Neutrophil (primary cell): ENCODE data around the gene FCHSD2.
A peak's percentile ranks its signal among the peaks of the same experiment; 100 is the strongest.

Experiments
- H3K27ac ChIP-seq: fragments of 200-600 bp; sonication (generic); 2 replicates; pipeline ENCODE4 v1.5.1; 2016; ENCODE audit warnings: mild to moderate bottlenecking, moderate library complexity
- H3K27me3 ChIP-seq: fragments of 200-600 bp; sonication (generic); 2 replicates; pipeline ENCODE4 v1.6.0; 2016; ENCODE audit warnings: mild to moderate bottlenecking
- H3K36me3 ChIP-seq: fragments of 200-600 bp; sonication (generic); 2 replicates; pipeline ENCODE4 v1.5.1; 2017
- H3K4me1 ChIP-seq, 2 experiments: fragments of 200-600 bp in 1 of 2; sonication (generic) in 1 of 2; 1 replicate in 1 of 2; 2 replicates in 1 of 2; pipeline versions ENCODE4 v1.5.1 to v1.6.1; 2013 to 2016; ENCODE audit warnings: low read depth in 1 of 2, low read length in 1 of 2, mild to moderate bottlenecking in 1 of 2, moderate library complexity in 1 of 2; ENCODE audit not compliant: control insufficient read depth in 1 of 2, insufficient read depth in 1 of 2
- H3K4me3 ChIP-seq, 2 experiments: fragments of 200-600 bp in 1 of 2; sonication (generic) in 1 of 2; 1 replicate in 1 of 2; 2 replicates in 1 of 2; pipeline ENCODE4 v1.5.1; 2013 to 2016; ENCODE audit warnings: low read depth in 1 of 2, low read length in 1 of 2, mild to moderate bottlenecking in 1 of 2, moderate library complexity in 1 of 2
- H3K9me3 ChIP-seq: fragments of 200-600 bp; sonication (generic); 2 replicates; pipeline ENCODE4 v1.5.1; 2016
- CTCF ChIP-seq: fragments of 200-600 bp; sonication (generic); IDR thresholded peaks from 2 replicates; pipeline ENCODE4 v1.5.1; 2016; ENCODE audit warnings: antibody characterized with exemption

The FCHSD2 gene

DNA sequence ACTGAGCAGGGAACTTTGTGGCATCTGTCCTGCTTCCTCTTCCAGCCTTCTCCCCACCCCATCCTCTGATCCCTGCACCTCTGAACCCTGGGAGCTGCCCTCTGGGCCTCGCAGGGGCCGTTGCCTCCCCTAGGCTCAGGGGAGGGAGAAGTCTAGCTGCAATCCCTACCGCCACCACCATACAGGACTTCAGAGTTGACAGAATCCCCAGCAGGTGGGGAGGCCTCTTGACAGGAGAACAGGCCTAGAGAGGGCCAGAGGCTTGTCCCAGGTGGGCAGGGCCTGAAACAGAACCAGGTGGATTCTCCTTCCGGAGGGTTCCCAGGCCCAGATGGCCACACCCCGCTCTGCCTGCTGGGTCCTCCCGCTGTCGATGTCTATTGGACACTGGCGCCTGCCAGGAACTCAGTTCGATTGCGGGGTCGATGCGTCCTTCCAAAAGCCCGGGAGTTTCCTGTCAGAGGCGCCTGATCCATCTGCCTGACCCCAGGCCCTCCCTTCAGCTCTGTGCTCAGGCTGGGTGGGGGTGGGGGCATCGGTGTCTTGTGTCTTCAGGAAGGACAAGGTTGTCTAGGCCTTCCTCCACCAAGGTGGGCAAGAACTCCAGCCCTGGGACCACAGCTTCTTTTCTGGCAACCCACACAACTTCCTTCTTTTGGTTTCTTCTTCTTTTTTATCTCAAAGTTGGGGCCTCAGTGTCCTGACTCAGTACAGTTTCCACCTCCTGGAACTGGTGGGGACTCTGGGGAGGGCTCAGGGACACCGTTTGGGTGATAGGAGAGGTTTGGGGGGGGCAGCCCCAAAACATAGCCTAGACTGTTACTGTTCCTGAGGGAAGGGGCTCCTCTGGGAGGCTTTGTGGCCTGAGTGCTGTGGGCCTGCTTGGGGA lies 354.7 kb downstream of the FCHSD2 start:
- Histone ChIP-seq H3K9me3 (no peaks in the 10 kb centered on the region), H3K27ac (peak overlapping the region; percentile 87), H3K4me1 (peaks cover 35 to 37% of the 10 kb centered on the region in 2 experiments), H3K4me3 (peak overlapping the region; percentile 31 to 51), H3K27me3 (peaks cover 4% of the 10 kb centered on the region), H3K36me3 (no peaks in the 10 kb centered on the region)
- TF ChIP-seq CTCF = peak; percentile 38
